Mesenchymal stem cell (in vitro differentiated cells and primary cell): ENCODE results near the gene EXOSC7.

ENCODE experiments used
- DNase-seq: peaks from one replicate; pipeline ENCODE4 v3.0.0-alpha.2; 2013
- H2AFZ ChIP-seq: one replicate; pipeline ENCODE4 v1.6.1; 2013; ENCODE audit warnings: low read depth, mild to moderate bottlenecking, control low read depth, inconsistent platforms, low read length, moderate library complexity
- H2AK5ac ChIP-seq: 2 replicates; pipeline ENCODE4 v1.6.1; 2013; ENCODE audit warnings: low read length, moderate library complexity, mild to moderate bottlenecking, inconsistent platforms; ENCODE audit not compliant: severe bottlenecking
- H2BK120ac ChIP-seq: one replicate; pipeline ENCODE4 v1.6.1; 2013; ENCODE audit warnings: low read depth, mild to moderate bottlenecking, inconsistent platforms, low read length, moderate library complexity
- H2BK12ac ChIP-seq, 2 experiments: one replicate each; pipeline ENCODE4 v1.6.1; 2013; ENCODE audit warnings: inconsistent platforms in 2 of 2, low read length in 2 of 2, mild to moderate bottlenecking in 2 of 2, moderate library complexity in 2 of 2, control low read depth in 1 of 2
- H2BK15ac ChIP-seq: one replicate; pipeline ENCODE4 v1.6.1; 2013; ENCODE audit warnings: mild to moderate bottlenecking, low read depth, inconsistent platforms; ENCODE audit not compliant: poor library complexity, severe bottlenecking
- H2BK5ac ChIP-seq: 2 replicates; pipeline ENCODE4 v1.6.1; 2013; ENCODE audit warnings: low read depth, mild to moderate bottlenecking, low read length, control low read depth, inconsistent platforms; ENCODE audit not compliant: poor library complexity, severe bottlenecking
- H3K14ac ChIP-seq, 2 experiments: one replicate each; pipeline ENCODE4 v1.6.1; 2013; ENCODE audit warnings: inconsistent platforms in 2 of 2, low read length in 2 of 2, control low read depth in 1 of 2, mild to moderate bottlenecking in 1 of 2, moderate library complexity in 1 of 2
- H3K18ac ChIP-seq, 2 experiments: one replicate each; pipeline ENCODE4 v1.6.1; 2013; ENCODE audit warnings: inconsistent platforms in 2 of 2, low read length in 2 of 2, control low read depth in 1 of 2, low read depth in 1 of 2, mild to moderate bottlenecking in 1 of 2
- H3K23ac ChIP-seq, 2 experiments: one replicate each; pipeline ENCODE4 v1.6.1; 2013; ENCODE audit warnings: inconsistent platforms in 2 of 2, low read length in 2 of 2, mild to moderate bottlenecking in 2 of 2, moderate library complexity in 2 of 2, control low read depth in 1 of 2
- H3K27ac ChIP-seq: 2 replicates; pipeline ENCODE4 v1.5.1; 2013; ENCODE audit warnings: mild to moderate bottlenecking, moderate library complexity, low read length, control low read depth, inconsistent platforms; ENCODE audit not compliant: poor library complexity, severe bottlenecking
- H3K27me3 ChIP-seq, 2 experiments: 2 replicates each; pipeline versions ENCODE4 v1.6.1 to v1.7.0; 2013; ENCODE audit warnings: low read length in 2 of 2, mild to moderate bottlenecking in 2 of 2, moderate library complexity in 2 of 2, control low read depth in 1 of 2, inconsistent platforms in 1 of 2; ENCODE audit not compliant: control insufficient read depth in 1 of 2, insufficient read depth in 1 of 2
- H3K36me3 ChIP-seq, 2 experiments: 2 replicates each; pipeline versions ENCODE4 v1.6.1 to v1.7.0; 2013; ENCODE audit warnings: low read length in 2 of 2, control low read depth in 1 of 2, inconsistent platforms in 1 of 2, low read depth in 1 of 2, mild to moderate bottlenecking in 1 of 2; ENCODE audit not compliant: insufficient read depth in 2 of 2, control insufficient read depth in 1 of 2
- H3K4ac ChIP-seq, 2 experiments: one replicate each; pipeline ENCODE4 v1.6.1; 2013; ENCODE audit warnings: inconsistent platforms in 2 of 2, low read length in 2 of 2, mild to moderate bottlenecking in 2 of 2, moderate library complexity in 2 of 2, control low read depth in 1 of 2, low read depth in 1 of 2
- H3K4me1 ChIP-seq: 2 replicates; pipeline ENCODE4 v1.6.1; 2013; ENCODE audit warnings: low read depth, low read length, control low read depth; ENCODE audit not compliant: control insufficient read depth, insufficient read depth
- H3K4me2 ChIP-seq: 2 replicates; pipeline ENCODE4 v1.6.1; 2013; ENCODE audit warnings: low read length, mild to moderate bottlenecking, inconsistent platforms; ENCODE audit not compliant: poor library complexity, severe bottlenecking
- H3K4me3 ChIP-seq, 2 experiments: 2 replicates each; pipeline versions ENCODE4 v1.5.1 to v1.7.0; 2013; ENCODE audit warnings: low read length in 2 of 2, mild to moderate bottlenecking in 2 of 2, control low read depth in 1 of 2, low read depth in 1 of 2; ENCODE audit not compliant: insufficient read depth in 1 of 2
- H3K79me1 ChIP-seq: replicated peaks from 2 replicates; pipeline ENCODE4 v1.6.1; 2013; ENCODE audit warnings: mild to moderate bottlenecking, control low read depth, low read length, inconsistent platforms; ENCODE audit not compliant: poor library complexity, severe bottlenecking
- H3K9ac ChIP-seq: 2 replicates; pipeline ENCODE4 v1.7.0; 2013; ENCODE audit warnings: mild to moderate bottlenecking, low read length, moderate library complexity
- H3K9me3 ChIP-seq: 2 replicates; pipeline ENCODE4 v1.7.0; 2013; ENCODE audit warnings: mild to moderate bottlenecking, low read length; ENCODE audit not compliant: control insufficient read depth
- H4K8ac ChIP-seq: one replicate; pipeline ENCODE4 v1.6.1; 2013; ENCODE audit warnings: inconsistent platforms, mild to moderate bottlenecking, low read length, moderate library complexity
- H4K91ac ChIP-seq: one replicate; pipeline ENCODE4 v1.6.1; 2013; ENCODE audit warnings: mild to moderate bottlenecking, low read length, inconsistent platforms
- WGBS: methylation state at CpG from one replicate; pipeline ENCODE4 v1.1.7; 2013; ENCODE audit warnings: mixed read lengths; 5-methylcytosine and 5-hydroxymethylcytosine counted together

The EXOSC7 gene

GRCh38 chr3:44930911-44931310 lies 45.1 kb upstream of the EXOSC7 start:
- Histone ChIP-seq H2BK12ac (no peak overlapping the region), H2AK5ac (no peak overlapping the region), H3K9me3 (no peaks in the 10 kb centered on the region), H3K36me3 (peaks cover 76 to 87% of the 10 kb centered on the region in 2 experiments), H3K4ac (no peak overlapping the region), H3K79me1 (peaks cover 21% of the 10 kb centered on the region), H3K23ac (no peak overlapping the region), H2BK120ac (no peak overlapping the region), H3K4me2 (no peak overlapping the region), H2AFZ (no peak overlapping the region), H4K91ac (no peak overlapping the region), H3K27me3 (no peaks in the 10 kb centered on the region), H2BK5ac (no peak overlapping the region), H4K8ac (no peak overlapping the region), H3K4me3 (no peak overlapping the region), H3K18ac (no peak overlapping the region), H3K27ac (no peak overlapping the region), H2BK15ac (no peak overlapping the region), H3K9ac (no peak overlapping the region), H3K4me1 (no peaks in the 10 kb centered on the region), H3K14ac (no peak overlapping the region)
- DNase-seq = no peak
- 100% methylated on average over 2 of the region's 2 CpGs for WGBS

DNA sequence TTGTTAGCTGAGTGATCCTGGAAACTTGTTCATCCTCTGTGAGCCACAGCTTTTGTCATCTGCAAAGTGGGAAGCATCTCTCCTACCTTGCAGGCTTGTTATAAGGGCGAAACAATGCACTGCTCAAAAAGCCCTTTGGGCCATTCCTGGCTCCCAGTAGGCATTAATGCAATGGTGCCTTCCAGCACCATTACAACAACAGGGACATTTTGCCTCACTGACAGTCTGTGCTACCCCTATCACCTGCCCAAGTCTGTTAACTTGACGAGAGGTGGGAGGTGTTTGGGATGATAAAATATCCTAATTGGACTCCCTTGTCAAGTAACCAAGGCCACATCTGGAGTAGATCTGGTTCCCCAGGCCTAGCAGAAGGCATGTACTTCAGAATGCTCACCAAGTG lies 44.3 kb upstream of the EXOSC7 start:
- DNase-seq = no peak
- Histone ChIP-seq H2BK5ac (no peak overlapping the region), H3K27ac (no peak overlapping the region), H3K79me1 (peaks cover 21% of the 10 kb centered on the region), H3K4me1 (no peaks in the 10 kb centered on the region), H2BK120ac (no peak overlapping the region), H3K4me3 (no peak overlapping the region), H3K9me3 (no peaks in the 10 kb centered on the region), H3K14ac (no peak overlapping the region), H4K91ac (no peak overlapping the region), H2AK5ac (no peak overlapping the region), H3K9ac (no peak overlapping the region), H3K4ac (no peak overlapping the region), H2BK12ac (no peak overlapping the region), H3K27me3 (no peaks in the 10 kb centered on the region), H3K18ac (no peak overlapping the region), H4K8ac (no peak overlapping the region), H2AFZ (no peak overlapping the region), H3K23ac (no peak overlapping the region), H2BK15ac (no peak overlapping the region), H3K4me2 (no peak overlapping the region), H3K36me3 (peaks cover 69 to 86% of the 10 kb centered on the region in 2 experiments)
- WGBS = 100% methylated on average over 1 of the region's 2 CpGs

GRCh38 chr3:44932271-44932670 lies 43.8 kb upstream of the EXOSC7 start:
- Histone ChIP-seq H3K23ac (no peak overlapping the region), H3K14ac (no peak overlapping the region), H3K4me2 (no peak overlapping the region), H2BK15ac (no peak overlapping the region), H2BK5ac (no peak overlapping the region), H4K8ac (no peak overlapping the region), H3K18ac (no peak overlapping the region), H2AFZ (no peak overlapping the region), H3K27ac (no peak overlapping the region), H3K4me1 (no peaks in the 10 kb centered on the region), H3K9ac (no peak overlapping the region), H3K9me3 (no peaks in the 10 kb centered on the region), H2BK120ac (no peak overlapping the region), H2AK5ac (no peak overlapping the region), H3K27me3 (no peaks in the 10 kb centered on the region), H3K36me3 (peaks cover 65 to 83% of the 10 kb centered on the region in 2 experiments), H3K79me1 (peaks cover 24% of the 10 kb centered on the region), H4K91ac (no peak overlapping the region), H3K4me3 (no peak overlapping the region), H2BK12ac (no peak overlapping the region), H3K4ac (no peak overlapping the region)
- DNase-seq = no peak
- 98% methylated on average over 2 of the region's 2 CpGs for WGBS

DNA sequence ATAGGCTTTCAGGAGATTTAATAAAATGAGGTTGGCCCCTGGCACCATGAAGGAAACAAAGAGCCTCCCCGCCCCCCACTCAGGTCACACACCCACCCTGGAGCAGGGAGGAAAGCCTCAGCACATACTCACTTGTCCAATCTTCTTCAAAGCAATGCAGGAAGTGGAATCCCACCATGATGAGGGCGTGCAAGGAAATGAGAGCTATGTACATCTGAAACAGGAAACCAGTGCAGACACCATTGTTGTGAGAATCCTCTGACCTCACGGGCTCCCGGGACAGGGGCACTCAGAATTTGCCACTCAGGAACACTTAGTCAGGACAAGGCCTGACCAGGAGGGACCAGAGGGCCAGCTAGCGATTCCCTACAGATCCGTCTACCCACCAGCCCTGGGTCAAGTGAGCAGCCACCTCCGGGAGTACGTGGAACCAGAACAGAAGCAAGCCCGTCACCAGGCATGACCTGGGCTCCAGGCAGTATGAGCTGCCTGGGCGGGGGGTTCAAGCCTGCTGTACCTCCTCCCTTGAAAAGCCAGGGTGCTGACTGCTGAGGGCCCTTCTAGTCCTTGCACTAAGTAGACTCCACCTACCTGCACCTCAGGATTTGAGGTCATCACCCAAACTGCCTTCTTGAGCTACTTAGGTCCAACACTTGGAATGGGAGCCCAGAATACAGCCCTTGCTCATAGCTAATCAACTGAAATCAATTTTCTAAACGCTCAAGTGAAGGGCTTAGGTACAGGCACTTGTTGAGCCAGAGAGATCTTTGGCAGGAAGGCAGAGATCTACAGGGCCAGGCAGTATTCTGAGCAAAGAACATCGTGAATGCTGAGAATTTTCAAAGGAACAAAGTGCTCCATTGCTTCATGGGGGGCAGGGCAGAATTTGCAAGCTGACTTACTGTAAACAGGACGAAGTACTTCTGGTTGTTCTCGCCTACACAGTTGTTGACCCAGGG lies 42.8 kb upstream of the EXOSC7 start:
- WGBS = 95% methylated on average over 14 of the region's 14 CpGs
- H3K27me3 ChIP-seq = no peaks in the 10 kb centered on the region
- H3K4me2 ChIP-seq = no peak overlapping the region
- peak overlapping the region in 1 of 2 experiments; percentile 4 for H3K4me3 ChIP-seq
- H2BK12ac ChIP-seq = no peak overlapping the region
- H2BK120ac ChIP-seq = no peak overlapping the region
- no peak overlapping the region for H3K14ac ChIP-seq
- no peak overlapping the region for H2AK5ac ChIP-seq
- no peak overlapping the region for H4K91ac ChIP-seq
- no peaks in the 10 kb centered on the region for H3K4me1 ChIP-seq
- peaks cover 64 to 83% of the 10 kb centered on the region in 2 experiments for H3K36me3 ChIP-seq
- H2BK5ac ChIP-seq = no peak overlapping the region
- H3K18ac ChIP-seq = no peak overlapping the region
- H3K4ac ChIP-seq = no peak overlapping the region
- DNase-seq = no peak
- H2BK15ac ChIP-seq = no peak overlapping the region
- no peak overlapping the region for H3K27ac ChIP-seq
- peaks cover 30% of the 10 kb centered on the region for H3K79me1 ChIP-seq
- no peak overlapping the region for H3K23ac ChIP-seq
- no peak overlapping the region for H2AFZ ChIP-seq
- H3K9me3 ChIP-seq = no peaks in the 10 kb centered on the region
- no peak overlapping the region for H3K9ac ChIP-seq
- H4K8ac ChIP-seq = no peak overlapping the region
